ENCODE data around the gene DNLZ. TPM values are rescaled to one million over a fixed set of nuclear protein-coding genes. Genes with fewer than 3 reads are reported as not detected.

The DNLZ gene
- total RNA-seq, 2 experiments from 2014 or later, result 16.8 to 21.2 TPM

DNA sequence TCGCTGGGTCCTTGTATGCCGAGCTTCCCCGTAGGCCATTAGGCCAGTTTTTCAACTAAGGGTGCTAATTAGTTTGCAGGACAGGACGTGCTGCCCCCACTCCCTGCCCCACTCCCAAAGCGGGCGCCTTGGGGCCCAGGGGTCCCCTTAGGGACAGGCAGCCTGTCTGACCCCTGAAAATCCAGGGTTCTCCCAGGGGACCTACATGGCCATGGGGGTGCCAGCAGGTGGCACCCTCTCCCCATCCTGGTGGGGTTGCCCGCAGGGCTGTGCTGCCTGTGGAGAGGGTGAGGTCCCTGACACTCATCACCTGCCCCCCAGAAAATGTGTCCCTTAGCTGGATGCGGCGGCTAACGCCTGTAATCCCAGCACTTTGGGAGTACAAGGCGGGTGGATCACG, 51.1 kb downstream of the DNLZ start:
- POLR2A ChIA-PET, result no interaction called here
- H3K4me1 ChIP-seq (ENCODE audit: insufficient read depth, low read length, poor library complexity, severe bottlenecking), result no peaks in the 10 kb centered on the region

DNA sequence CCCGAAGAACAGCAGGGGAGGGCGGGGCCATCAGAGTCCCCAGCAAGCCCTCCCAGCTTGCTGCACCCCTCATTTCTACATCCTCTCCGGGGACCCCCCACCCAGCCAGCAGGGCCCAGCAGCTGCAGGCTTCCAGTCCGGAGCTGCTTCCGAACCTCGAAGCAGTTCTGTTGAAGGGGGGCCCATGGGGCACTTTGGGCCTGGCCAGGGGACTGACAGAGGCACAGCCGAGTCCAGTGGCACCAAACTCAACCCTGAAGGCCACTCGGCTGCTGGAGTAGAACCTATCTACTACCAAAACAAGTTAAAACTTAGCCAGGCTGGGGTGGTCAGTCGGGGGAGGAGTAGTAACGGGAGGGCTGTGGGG, 51.6 kb downstream of the DNLZ start:
- TF ChIP-seq, protein P1, sequence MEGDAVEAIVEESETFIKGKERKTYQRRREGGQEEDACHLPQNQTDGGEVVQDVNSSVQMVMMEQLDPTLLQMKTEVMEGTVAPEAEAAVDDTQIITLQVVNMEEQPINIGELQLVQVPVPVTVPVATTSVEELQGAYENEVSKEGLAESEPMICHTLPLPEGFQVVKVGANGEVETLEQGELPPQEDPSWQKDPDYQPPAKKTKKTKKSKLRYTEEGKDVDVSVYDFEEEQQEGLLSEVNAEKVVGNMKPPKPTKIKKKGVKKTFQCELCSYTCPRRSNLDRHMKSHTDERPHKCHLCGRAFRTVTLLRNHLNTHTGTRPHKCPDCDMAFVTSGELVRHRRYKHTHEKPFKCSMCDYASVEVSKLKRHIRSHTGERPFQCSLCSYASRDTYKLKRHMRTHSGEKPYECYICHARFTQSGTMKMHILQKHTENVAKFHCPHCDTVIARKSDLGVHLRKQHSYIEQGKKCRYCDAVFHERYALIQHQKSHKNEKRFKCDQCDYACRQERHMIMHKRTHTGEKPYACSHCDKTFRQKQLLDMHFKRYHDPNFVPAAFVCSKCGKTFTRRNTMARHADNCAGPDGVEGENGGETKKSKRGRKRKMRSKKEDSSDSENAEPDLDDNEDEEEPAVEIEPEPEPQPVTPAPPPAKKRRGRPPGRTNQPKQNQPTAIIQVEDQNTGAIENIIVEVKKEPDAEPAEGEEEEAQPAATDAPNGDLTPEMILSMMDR (conservative IDR thresholded peaks at IDR 0.05; ENCODE audit: low read length), result no peak

More for the DNA sequence above, 51.1 kb downstream of the DNLZ start:
- no peaks in the 10 kb centered on the region for H3K9me2 ChIP-seq (ENCODE audit: insufficient read depth, low read length)
- TF ChIP-seq, protein P1 (conservative IDR thresholded peaks at IDR 0.05; ENCODE audit: low read length), result peak; percentile 67
- TF ChIP-seq EZH2phosphoT487 (IDR thresholded peaks at IDR 0.05; ENCODE audit: borderline replicate concordance, low read depth, low read length), result no peak
- H3K79me2 ChIP-seq (ENCODE audit: insufficient read depth, low read depth, low read length), result no peaks in the 10 kb centered on the region
- H3K4me3 ChIP-seq (ENCODE audit: low read depth, low read length, poor library complexity, severe bottlenecking), result no peak overlapping the region
- CTCF ChIA-PET (ENCODE audit: unreplicated experiment), result no interaction called here
- no peak overlapping the region for H3K4me2 ChIP-seq (ENCODE audit: low read length)
- H3K36me3 ChIP-seq (ENCODE audit: insufficient read depth, low read length), result no peaks in the 10 kb centered on the region
- peaks cover 23% of the 10 kb centered on the region for H3K9me3 ChIP-seq (ENCODE audit: low read length)
- no peak overlapping the region for H3K27ac ChIP-seq (ENCODE audit: low read depth, low read length, poor library complexity, severe bottlenecking)
- peak; percentile 45 for DNase-seq (ENCODE audit: low spot score)
- intact Hi-C loops (cut with micrococcal nuclease; ENCODE audit: unreplicated experiment), result loop anchor here (1.0 kb wide), 1 partner anchor 88 kb away; the partner anchor contains the start of gene SNAPC4
- no peaks in the 10 kb centered on the region for H4K20me1 ChIP-seq (ENCODE audit: insufficient read depth, low read length)
- H2AFZ ChIP-seq (ENCODE audit: low read length), result no peak overlapping the region
- BruUV-seq (replicated peaks), result no TSS peak

DNA sequence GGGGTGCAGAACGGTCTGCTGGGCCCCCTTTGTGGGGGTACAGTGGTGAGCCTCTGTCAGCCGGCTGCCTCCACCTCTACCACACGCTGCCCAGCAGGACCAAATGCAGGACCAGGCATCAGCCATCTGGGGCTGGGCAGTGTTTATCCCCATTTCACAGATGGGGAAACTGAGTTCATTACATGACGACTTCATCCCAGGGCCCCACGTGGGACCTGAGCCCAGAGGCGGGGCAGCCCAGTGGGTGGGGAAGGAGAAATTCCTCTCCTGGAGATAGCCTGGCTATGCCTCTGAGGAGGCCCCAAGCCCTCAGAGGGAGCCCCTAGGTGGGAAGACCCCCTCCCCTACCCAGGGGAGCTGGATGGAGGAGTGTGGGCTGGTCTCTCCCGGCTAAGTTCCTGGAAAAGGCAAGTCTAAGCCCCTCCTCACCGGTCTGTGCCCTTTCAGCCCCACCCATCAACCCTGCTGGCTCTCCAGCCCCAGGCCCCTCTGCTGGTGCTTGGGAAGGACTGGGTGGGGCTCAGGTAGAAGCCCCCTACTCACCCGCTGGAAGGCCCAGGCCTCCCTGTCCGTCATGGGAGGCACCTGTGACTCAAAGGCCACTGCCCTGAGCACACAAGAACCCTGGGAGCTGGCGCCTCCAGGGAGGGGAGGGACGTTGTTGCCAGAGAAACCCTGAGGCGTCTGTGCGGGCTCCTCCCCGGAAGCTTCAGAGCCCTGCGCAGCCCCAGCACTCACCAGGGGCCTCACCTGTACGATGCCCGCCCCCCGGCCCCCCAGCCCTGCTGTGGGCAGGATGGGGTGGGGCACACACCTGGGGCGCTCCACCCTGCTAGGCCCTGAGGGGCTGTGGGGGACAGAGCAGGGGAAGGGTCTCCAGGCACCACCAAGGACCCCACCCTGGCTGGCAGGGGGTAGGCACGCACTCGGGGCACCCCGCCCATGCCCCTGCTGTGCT, 52.2 kb downstream of the DNLZ start:
- Histone ChIP-seq H3K9me3 (ENCODE audit: low read length) (peaks cover 20% of the 10 kb centered on the region), H2AFZ (ENCODE audit: low read length) (no peak overlapping the region), H3K4me1 (ENCODE audit: insufficient read depth, low read length, poor library complexity, severe bottlenecking) (no peaks in the 10 kb centered on the region), H3K27ac (ENCODE audit: low read depth, low read length, poor library complexity, severe bottlenecking) (no peak overlapping the region), H3K9me2 (ENCODE audit: insufficient read depth, low read length) (no peaks in the 10 kb centered on the region), H3K4me3 (ENCODE audit: low read depth, low read length, poor library complexity, severe bottlenecking) (no peak overlapping the region), H3K36me3 (ENCODE audit: insufficient read depth, low read length) (no peaks in the 10 kb centered on the region), H4K20me1 (ENCODE audit: insufficient read depth, low read length) (no peaks in the 10 kb centered on the region), H3K4me2 (ENCODE audit: low read length) (no peak overlapping the region), H3K79me2 (ENCODE audit: insufficient read depth, low read depth, low read length) (no peaks in the 10 kb centered on the region)
- intact Hi-C loops (cut with micrococcal nuclease; ENCODE audit: unreplicated experiment), result loop anchor here (1.0 kb wide), 1 partner anchor 89 kb away; the partner anchor contains the start of gene SNAPC4
- POLR2A ChIA-PET, result no interaction called here
- CTCF ChIA-PET (ENCODE audit: unreplicated experiment), result no interaction called here
- no peak for DNase-seq (ENCODE audit: low spot score)
- TF ChIP-seq, protein P1 (conservative IDR thresholded peaks at IDR 0.05; ENCODE audit: low read length), result no peak
- TF ChIP-seq EZH2phosphoT487 (IDR thresholded peaks at IDR 0.05; ENCODE audit: borderline replicate concordance, low read depth, low read length), result no peak
- BruUV-seq (replicated peaks), result no TSS peak

More for the DNA sequence above, 51.6 kb downstream of the DNLZ start:
- H3K9me2 ChIP-seq (ENCODE audit: insufficient read depth, low read length), result no peaks in the 10 kb centered on the region
- H3K79me2 ChIP-seq (ENCODE audit: insufficient read depth, low read depth, low read length), result no peaks in the 10 kb centered on the region
- no peak overlapping the region for H3K4me2 ChIP-seq (ENCODE audit: low read length)
- ChIA-PET CTCF (ENCODE audit: unreplicated experiment) (no interaction called here), POLR2A (no interaction called here)
- H2AFZ ChIP-seq (ENCODE audit: low read length), result no peak overlapping the region
- no peaks in the 10 kb centered on the region for H3K4me1 ChIP-seq (ENCODE audit: insufficient read depth, low read length, poor library complexity, severe bottlenecking)
- H3K9me3 ChIP-seq (ENCODE audit: low read length), result peaks cover 23% of the 10 kb centered on the region
- intact Hi-C loops (cut with micrococcal nuclease; ENCODE audit: unreplicated experiment), result loop anchor here (1.0 kb wide), 1 partner anchor 88 kb away; the partner anchor contains the start of gene SNAPC4
- no peaks in the 10 kb centered on the region for H4K20me1 ChIP-seq (ENCODE audit: insufficient read depth, low read length)
- H3K4me3 ChIP-seq (ENCODE audit: low read depth, low read length, poor library complexity, severe bottlenecking), result no peak overlapping the region
- H3K36me3 ChIP-seq (ENCODE audit: insufficient read depth, low read length), result no peaks in the 10 kb centered on the region
- H3K27ac ChIP-seq (ENCODE audit: low read depth, low read length, poor library complexity, severe bottlenecking), result no peak overlapping the region
- DNase-seq (ENCODE audit: low spot score), result no peak
- BruUV-seq (replicated peaks), result no TSS peak
